GM19193 (cell line): Measurements from ENCODE around the gene SNX8.

Source experiments
- POLR2A ChIP-seq: IDR thresholded peaks from 4 replicates; pipeline ENCODE4 v1.6.1; 2011; ENCODE audit not compliant: insufficient read depth, insufficient read length; ENCODE audit errors: extremely low read depth

The SNX8 gene, protein sequence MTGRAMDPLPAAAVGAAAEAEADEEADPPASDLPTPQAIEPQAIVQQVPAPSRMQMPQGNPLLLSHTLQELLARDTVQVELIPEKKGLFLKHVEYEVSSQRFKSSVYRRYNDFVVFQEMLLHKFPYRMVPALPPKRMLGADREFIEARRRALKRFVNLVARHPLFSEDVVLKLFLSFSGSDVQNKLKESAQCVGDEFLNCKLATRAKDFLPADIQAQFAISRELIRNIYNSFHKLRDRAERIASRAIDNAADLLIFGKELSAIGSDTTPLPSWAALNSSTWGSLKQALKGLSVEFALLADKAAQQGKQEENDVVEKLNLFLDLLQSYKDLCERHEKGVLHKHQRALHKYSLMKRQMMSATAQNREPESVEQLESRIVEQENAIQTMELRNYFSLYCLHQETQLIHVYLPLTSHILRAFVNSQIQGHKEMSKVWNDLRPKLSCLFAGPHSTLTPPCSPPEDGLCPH

GRCh38 chr7:2314209-2314955 lies at the start of gene SNX8:
Gene SNX8 (minus strand): TSS chr7:2314441. CDS start chr7:2314421, 20 bp downstream.
- TF ChIP-seq POLR2A = peak; percentile 78

DNA sequence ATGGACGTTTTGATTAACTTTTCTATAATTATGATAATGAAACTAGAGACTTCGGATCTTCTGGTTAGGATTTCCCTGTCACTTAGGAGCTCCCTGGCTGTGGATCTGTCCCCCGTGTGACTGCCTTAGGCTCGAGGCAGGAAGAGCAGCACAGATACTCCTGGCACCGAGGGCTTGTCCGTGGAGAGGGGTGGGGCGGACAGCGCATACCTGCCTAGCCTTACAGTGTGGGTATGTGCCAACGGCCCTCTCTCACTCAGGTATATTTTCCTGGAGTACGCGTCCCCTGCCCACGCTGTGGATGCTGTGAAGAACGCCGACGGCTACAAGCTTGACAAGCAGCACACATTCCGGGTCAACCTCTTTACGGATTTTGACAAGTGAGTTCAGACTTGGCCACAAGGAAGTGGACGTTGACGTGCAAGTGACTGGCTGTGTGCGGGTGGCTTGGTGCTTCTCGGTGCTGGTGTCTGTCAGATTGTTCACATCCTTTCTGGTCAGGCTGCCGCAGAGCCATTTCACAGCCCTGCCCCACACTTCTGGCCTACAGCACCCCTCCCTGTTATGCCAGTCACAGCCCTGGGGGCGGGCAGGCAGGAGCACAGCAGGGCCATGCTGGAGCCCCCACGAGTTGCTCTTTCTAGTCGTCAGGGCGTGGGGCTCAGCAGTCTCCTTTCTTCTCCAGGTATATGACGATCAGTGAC lies 48.3 kb upstream of the SNX8 start:
- no peak for TF ChIP-seq POLR2A

- TF ChIP-seq POLR2A = no peak
Measured at GRCh38 chr7:2360796-2361195, 46.6 kb upstream of the SNX8 start.

DNA sequence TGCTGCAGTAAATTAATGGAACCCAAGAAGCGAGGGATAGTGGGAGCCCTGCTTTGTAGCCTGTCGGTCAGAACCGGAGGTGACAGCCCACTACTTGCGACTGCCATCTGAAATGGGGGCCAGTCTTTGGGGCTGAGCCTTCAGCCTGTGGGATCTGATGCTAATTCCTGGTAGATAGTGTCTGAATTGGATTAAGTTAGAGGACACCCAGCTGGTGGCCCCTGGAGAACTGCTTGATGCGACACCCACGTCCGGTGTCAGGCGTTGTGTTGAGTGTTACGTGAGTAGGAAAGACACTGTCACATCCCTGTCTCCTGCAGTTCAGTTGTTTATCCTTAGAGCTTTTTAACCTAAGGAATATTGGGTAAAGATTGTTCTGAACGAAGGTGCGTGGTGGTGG lies 45.4 kb upstream of the SNX8 start:
- no peak for TF ChIP-seq POLR2A

DNA sequence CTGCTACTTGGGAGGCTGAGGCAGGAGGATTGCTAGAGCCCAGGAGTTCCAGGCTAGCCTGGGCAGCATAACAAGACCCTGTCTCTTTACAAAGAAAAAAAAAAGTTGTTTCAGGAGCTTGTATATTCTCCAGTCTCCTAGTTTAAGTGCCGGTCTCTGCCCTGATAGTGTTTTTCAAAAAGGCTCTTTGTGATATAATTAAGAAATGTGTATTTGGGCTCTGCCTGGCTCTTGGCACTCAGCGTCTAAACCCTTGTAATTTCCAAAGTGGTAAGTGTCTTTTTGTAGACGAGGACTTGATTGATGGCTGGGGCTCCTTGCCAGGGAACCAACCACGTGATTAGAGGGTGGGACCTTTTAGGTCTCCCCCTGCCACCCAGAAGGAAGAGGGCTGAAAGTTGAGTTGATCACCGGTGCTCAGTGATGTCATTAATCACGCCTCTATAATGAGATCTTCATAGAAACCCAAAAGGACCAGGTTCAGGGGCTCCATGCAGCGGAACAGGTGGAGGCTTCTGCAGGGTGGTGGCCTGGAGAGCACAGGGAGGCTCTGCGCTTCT lies 44.8 kb upstream of the SNX8 start:
- no peak for TF ChIP-seq POLR2A

DNA sequence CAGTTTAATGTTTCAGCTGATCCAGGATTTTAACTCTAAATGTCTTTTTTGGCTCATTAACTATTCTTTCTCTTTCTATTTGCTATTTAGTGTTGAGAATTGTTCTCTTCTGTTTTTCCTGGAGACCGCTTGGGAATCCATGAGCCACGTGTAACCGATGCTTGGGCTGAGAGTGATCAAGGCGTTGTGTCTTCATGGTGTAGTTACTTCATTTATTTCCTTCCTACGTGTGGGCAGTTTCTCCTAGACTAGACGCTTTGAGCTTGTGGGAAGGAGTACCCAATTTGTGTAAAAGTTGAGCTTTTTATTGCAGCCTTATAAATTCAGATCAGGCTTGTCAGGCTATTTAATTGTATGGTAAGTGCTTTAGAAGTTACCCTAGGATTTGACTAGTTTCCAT lies 43.3 kb upstream of the SNX8 start:
- TF ChIP-seq POLR2A = no peak

DNA sequence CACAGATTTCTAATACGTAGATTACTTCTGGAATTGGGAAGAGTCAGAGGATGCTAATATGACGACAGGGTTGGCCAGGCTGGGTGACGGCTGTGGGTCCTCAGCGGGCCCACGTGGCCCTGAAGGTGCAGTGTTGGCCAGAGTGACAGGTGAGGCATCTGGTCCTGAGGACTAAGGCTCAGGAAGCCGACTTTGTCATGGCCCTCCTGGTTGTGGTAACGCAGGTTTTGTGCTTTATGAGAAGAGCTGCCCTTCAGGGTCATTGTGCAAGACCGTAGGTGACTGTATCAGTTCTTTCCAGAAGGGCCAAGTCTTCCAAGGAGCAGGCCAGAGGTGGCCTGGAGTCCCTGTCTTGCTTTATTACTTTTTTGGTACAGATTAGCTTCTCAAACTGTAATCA lies 42.9 kb upstream of the SNX8 start:
- TF ChIP-seq POLR2A = no peak

DNA sequence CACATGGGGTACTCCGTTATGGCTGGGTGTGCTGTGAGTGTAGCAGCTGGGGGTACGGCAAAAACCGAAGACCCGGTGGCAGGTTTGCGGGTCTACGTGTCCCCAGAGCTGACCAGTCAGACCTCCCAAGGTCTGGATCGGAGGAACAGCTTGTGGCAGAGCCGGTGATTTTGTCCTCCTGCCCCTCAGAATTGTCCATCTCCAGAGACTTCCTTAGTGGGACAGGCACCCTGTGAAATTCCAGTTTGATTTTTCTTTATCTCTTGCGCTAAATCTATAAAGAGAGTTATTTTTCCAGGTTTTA lies 41.4 kb upstream of the SNX8 start:
- no peak for TF ChIP-seq POLR2A

- no peak for TF ChIP-seq POLR2A
Measured at GRCh38 chr7:2354939-2355704, 40.9 kb upstream of the SNX8 start.

DNA sequence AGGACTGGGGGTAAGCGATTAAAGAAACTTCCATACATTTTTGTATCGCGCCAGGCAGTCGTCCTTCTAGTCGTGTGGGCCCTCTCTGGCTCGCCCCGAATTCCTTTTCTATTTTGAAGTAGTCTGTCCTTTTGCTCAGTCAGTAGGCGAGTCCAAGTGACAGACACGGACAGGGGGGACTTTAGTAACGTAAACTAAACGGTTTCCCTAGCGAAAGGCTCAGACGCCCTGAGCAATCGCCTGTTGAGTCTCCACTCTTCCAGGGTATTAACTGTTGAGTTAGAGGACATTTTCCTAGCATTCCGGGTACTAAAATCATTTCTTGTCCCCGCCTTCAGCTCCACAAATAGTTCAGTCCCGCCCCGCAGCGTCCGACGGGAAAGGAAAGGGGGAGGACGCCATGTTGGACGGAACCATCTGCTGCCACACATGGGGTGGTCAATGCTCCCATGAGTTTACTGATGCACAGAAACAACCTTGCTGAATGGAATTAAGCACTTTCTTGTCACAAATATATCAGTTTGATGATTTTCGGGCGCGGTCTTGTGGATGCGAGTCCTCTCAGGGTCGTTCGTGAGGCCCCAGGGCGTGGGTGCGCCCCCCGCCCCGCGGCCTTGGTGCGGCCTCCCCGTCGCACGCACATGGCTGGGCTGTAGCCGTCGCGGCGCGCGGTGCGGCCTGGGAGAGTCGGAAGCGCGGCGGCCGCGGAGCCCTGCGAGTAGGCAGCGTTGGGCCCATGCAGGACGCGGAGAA lies 40.1 kb upstream of the SNX8 start, which contains the start of gene EIF3B:
TSS of gene EIF3B (plus strand) at position 642 of the 753 bp plus-strand sequence. CDS start at position 737, 95 bp downstream.
- peak; percentile 95 for TF ChIP-seq POLR2A

DNA sequence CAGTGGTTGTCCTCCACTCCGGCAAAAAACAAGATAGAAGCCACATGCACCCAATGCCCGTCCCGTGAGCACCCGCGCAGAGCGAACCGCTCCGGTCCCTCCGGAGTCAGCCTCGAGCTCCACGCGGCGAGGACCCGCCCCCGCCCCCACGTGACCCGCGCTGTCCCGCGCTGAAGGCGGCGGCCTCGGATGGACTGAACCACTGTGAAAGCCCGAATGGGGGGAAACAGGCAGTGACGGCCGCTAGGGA lies 39.6 kb upstream of the SNX8 start:
- TF ChIP-seq POLR2A = peak; percentile 94

DNA sequence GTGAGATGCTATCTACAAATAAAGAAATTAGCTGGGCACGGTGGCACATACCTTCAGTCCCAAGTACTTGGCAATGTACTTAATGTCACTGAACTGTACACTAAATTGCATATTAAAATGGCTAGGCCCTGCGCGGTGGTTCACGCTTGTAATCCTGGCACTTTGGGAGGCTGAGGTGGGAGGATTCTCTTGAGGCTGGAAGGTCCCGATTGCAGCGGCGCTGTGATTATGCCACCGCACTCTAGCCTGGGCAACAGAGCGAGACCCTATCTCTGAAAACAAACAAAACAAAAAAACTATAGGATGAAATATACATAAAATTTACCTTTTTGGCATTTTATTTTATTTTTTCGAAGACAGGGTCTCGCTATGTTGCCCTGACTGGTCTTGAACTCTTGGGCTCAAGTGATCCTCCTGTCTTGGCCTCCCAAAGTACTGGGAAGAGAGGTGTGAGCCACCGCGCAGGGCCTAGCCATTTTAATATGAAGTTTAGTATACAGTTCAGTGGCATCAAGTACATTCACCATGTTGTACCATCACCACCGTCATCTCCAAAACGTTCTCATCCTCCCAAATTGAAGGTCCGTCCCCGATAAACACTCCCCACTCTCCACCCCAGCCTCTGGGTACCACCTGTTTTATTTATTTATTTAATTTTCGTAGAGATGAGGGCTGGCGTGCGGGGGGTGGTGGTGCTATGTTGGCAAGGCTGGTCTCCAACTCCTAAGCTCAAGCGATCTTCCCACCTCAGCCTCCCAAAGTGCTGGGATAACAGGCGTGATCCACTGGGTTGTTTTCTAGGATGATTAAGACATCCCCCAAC lies 39.1 kb upstream of the SNX8 start:
- TF ChIP-seq POLR2A = no peak

GRCh38 chr7:2350861-2351260 lies 36.6 kb upstream of the SNX8 start:
- no peak for TF ChIP-seq POLR2A

DNA sequence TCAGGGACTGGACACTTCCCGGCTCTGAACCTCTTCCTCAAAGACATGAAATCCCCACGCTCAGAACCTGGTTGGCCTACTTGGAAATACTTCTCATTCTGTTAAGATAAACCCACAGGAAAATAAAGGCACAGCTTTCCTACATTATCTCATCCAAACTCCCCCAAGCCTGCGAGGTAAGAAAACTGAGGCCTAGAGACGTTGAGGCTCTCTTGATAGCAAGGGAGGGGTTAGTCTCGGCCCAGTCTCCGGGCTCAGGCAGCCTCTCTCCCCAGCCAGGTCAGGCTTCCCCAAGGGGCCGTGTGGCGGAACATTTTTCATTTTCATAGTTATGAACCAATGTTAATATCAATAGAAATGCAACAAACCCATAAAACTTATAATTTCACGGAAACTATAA lies 35.8 kb upstream of the SNX8 start:
- no peak for TF ChIP-seq POLR2A
